SK-N-SH (cell line): ENCODE results near the gene ITGA6.

Experiments
- CTCF ChIP-seq: fragments of 200-600 bp; sonication (generic); IDR thresholded peaks from 2 replicates; pipeline ENCODE4 v1.6.1; 2017; ENCODE audit warnings: antibody characterized with exemption, mild to moderate bottlenecking, moderate library complexity
- EP300 ChIP-seq, 2 experiments: IDR thresholded peaks; 2 replicates each; pipeline versions ENCODE4 v1.4.0 to v1.6.1; 2012; ENCODE audit warnings: borderline replicate concordance in 1 of 2, low read depth in 1 of 2, low read length in 1 of 2
- MXI1 ChIP-seq: IDR thresholded peaks from 2 replicates; pipeline ENCODE4 v1.6.1; 2012; ENCODE audit warnings: mild to moderate bottlenecking, low read depth, low read length, improper control_type of control experiment
- POLR2AphosphoS5 ChIP-seq: IDR thresholded peaks from 2 replicates; pipeline ENCODE4 v1.6.1; 2012; ENCODE audit warnings: low read depth, low read length
- RCOR1 ChIP-seq: fragments of 150-350 bp; IDR thresholded peaks from 2 replicates; pipeline ENCODE4 v1.6.1; 2017; ENCODE audit warnings: antibody characterized with exemption, low read length
- TF ChIP-seq, protein P1 (sequence below): IDR thresholded peaks from 2 replicates; pipeline ENCODE4 v1.6.1; 2012; ENCODE audit warnings: mild to moderate bottlenecking, low read depth, low read length, moderate library complexity
- TF ChIP-seq, protein P2 (sequence below): IDR thresholded peaks from 2 replicates; pipeline ENCODE4 v1.4.0; 2012; ENCODE audit warnings: low read depth

GRCh38 chr2:172549131-172549530 lies 121.7 kb downstream of the ITGA6 start:
- TF ChIP-seq CTCF (no peak), MXI1 (no peak), EP300 (IDR thresholded peaks at IDR 0.05; ENCODE audit: borderline replicate concordance in 1 of 2, low read depth in 1 of 2, low read length in 1 of 2) (no peak), RCOR1 (no peak), POLR2AphosphoS5 (no peak)
- TF ChIP-seq, protein P1, sequence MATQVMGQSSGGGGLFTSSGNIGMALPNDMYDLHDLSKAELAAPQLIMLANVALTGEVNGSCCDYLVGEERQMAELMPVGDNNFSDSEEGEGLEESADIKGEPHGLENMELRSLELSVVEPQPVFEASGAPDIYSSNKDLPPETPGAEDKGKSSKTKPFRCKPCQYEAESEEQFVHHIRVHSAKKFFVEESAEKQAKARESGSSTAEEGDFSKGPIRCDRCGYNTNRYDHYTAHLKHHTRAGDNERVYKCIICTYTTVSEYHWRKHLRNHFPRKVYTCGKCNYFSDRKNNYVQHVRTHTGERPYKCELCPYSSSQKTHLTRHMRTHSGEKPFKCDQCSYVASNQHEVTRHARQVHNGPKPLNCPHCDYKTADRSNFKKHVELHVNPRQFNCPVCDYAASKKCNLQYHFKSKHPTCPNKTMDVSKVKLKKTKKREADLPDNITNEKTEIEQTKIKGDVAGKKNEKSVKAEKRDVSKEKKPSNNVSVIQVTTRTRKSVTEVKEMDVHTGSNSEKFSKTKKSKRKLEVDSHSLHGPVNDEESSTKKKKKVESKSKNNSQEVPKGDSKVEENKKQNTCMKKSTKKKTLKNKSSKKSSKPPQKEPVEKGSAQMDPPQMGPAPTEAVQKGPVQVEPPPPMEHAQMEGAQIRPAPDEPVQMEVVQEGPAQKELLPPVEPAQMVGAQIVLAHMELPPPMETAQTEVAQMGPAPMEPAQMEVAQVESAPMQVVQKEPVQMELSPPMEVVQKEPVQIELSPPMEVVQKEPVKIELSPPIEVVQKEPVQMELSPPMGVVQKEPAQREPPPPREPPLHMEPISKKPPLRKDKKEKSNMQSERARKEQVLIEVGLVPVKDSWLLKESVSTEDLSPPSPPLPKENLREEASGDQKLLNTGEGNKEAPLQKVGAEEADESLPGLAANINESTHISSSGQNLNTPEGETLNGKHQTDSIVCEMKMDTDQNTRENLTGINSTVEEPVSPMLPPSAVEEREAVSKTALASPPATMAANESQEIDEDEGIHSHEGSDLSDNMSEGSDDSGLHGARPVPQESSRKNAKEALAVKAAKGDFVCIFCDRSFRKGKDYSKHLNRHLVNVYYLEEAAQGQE: no peak
- TF ChIP-seq, protein P2, sequence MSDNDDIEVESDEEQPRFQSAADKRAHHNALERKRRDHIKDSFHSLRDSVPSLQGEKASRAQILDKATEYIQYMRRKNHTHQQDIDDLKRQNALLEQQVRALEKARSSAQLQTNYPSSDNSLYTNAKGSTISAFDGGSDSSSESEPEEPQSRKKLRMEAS: no peak
